ENCODE measurements around the gene NXNL1.
"Not testable (repeated sequence)": the region's sequence is repeated elsewhere in the genome, so short reads cannot be mapped to it uniquely, and the experiment has no call there.

NXNL1 gene

GRCh38 chr19:17460372-17461230 lies at the start of gene NXNL1:
NXNL1 (minus strand) TSS chr19:17460926; CDS start chr19:17460869, 57 bp downstream.
- DNase-seq (ENCODE audit: low spot score): no peak

GRCh38 chr19:17508558-17508933 lies 47.8 kb upstream of the NXNL1 start:
- DNase-seq (ENCODE audit: low spot score): not testable (repeated sequence)

GRCh38 chr19:17506745-17507144 lies 46.0 kb upstream of the NXNL1 start:
- DNase-seq (ENCODE audit: low spot score): no peak

GRCh38 chr19:17505223-17505622 lies 44.5 kb upstream of the NXNL1 start:
- DNase-seq (ENCODE audit: low spot score): no peak

- no peak for DNase-seq (ENCODE audit: low spot score)
These were observed 43.7 kb upstream of the NXNL1 start for GRCh38 chr19:17504456-17504855.

GRCh38 chr19:17504030-17504429 lies 43.3 kb upstream of the NXNL1 start:
- DNase-seq (ENCODE audit: low spot score): no peak

GRCh38 chr19:17503240-17503639 lies 42.5 kb upstream of the NXNL1 start:
- no peak for DNase-seq (ENCODE audit: low spot score)

GRCh38 chr19:17500447-17501198 lies 39.9 kb upstream of the NXNL1 start:
- no peak for DNase-seq (ENCODE audit: low spot score)

GRCh38 chr19:17499648-17500446 lies 39.1 kb upstream of the NXNL1 start:
- DNase-seq (ENCODE audit: low spot score): no peak

- DNase-seq (ENCODE audit: low spot score): not testable (repeated sequence)
These were observed 38.3 kb upstream of the NXNL1 start for GRCh38 chr19:17499025-17499424.

- DNase-seq (ENCODE audit: low spot score): no peak
These were observed 36.5 kb upstream of the NXNL1 start for GRCh38 chr19:17497149-17497798.

GRCh38 chr19:17496337-17496997 lies 35.7 kb upstream of the NXNL1 start:
- DNase-seq (ENCODE audit: low spot score): peak; percentile 54

- DNase-seq (ENCODE audit: low spot score): no peak
These were observed 35.0 kb upstream of the NXNL1 start for GRCh38 chr19:17495639-17496296.

- DNase-seq (ENCODE audit: low spot score): no peak
These were observed 30.6 kb upstream of the NXNL1 start for GRCh38 chr19:17491287-17491686.

- no peak for DNase-seq (ENCODE audit: low spot score)
These were observed 29.7 kb upstream of the NXNL1 start for GRCh38 chr19:17490411-17490810.

GRCh38 chr19:17489392-17490030 lies 28.8 kb upstream of the NXNL1 start:
- DNase-seq (ENCODE audit: low spot score): no peak

- DNase-seq (ENCODE audit: low spot score): no peak
These were observed 28.1 kb upstream of the NXNL1 start for GRCh38 chr19:17488593-17489391.

GRCh38 chr19:17487284-17488121 lies 26.8 kb upstream of the NXNL1 start:
- DNase-seq (ENCODE audit: low spot score): no peak

All from COLO829 (cell line).